ENCODE results near the gene HDDC3.
"Not testable (repeated sequence)": the region's sequence is repeated elsewhere in the genome, so short reads cannot be mapped to it uniquely, and the experiment has no call there.

HDDC3 gene

DNA sequence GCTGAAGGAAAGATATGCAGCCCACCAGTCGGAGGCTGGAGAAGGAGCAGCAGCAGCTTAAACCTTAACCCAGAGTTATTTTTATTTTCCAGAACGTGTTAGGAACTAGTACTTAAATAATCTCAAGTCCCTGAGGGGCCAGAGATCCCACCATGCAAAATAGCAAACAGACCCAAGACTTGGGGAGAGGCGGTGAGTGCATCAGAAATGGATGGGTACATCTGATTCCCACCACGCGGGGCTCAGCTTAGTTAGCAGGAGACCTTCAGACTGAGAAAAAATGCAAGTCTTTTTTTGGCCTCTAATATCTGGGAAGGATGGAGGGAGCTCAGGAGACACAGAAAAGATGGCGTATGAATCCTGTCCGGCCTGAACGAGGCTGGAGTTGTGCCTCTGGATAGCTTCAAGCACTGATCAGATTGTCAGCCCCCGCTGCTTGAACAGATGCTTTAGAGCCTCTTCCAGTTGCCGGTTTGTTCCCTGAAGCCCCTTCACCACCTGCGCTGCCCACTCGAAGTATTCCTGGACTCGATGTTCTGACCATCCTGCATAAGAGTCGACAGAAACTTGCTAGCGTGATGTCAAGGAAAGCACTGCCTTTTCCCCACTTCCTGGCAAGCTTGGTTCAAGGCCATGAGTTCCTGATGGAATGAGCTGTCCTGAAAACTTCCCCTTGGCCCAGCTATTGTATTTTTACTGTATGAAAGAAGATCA lies 1.3 kb downstream of the HDDC3 start:
- DNase-seq (ENCODE audit: low read depth), result no peak

DNA sequence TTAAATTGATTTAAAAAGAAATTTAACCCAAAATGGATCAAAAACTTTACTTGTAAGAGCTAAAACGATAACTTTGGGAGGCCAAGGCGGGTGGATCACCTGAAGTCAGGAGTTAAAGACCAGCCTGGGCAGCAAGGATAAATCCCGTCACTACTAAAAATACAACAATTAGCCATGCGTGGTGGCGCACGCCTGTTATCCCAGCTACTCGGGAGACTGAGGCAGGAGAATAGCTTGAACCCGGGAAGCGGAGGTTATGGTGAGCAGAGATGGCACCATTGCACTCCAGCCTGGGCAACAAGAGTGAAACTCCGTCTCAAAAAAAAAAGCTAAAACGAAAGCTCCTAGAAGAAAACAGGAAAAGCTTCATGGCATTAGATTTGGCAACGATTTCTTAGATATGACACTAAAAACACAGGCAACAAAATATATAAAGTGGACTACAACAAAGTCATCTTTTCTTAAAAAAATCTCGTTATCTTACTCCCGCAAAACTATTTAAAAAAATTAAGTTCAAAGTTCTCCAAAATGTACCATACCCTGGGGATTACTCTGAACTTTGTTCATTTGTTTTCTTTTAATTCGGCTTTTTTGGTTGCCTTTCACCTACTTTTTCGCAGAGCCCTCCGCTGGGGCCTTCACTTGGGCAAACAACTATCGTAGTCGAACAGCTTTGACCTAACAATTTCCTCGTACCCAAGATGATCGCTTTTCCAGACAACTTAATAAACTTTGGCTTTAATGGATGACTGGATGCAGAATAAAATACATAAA lies 2.9 kb downstream of the HDDC3 start:
- no peak for DNase-seq (ENCODE audit: low read depth)

DNA sequence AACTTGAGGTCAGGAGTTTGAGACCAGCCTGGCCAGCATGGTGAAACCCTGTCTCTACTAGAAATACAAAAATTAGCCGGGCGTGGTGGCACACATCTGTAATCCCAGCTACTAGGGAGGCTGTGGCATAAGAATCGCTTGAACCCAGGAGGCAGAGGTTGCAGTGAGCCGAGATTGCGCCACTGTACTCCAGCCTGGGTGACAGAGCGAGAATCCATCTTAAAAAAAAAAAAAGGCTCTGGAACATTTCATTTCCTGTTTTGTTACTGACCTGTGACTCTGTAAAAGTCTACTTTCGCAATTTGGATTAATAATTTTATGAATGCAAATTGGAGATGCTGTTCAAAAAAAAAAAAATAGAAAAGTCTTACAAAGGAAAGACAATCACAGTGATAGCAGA lies 4.2 kb downstream of the HDDC3 start:
- DNase-seq (ENCODE audit: low read depth), result not testable (repeated sequence)

- DNase-seq (ENCODE audit: low read depth), result not testable (repeated sequence)
These were observed 5.6 kb downstream of the HDDC3 start for GRCh38 chr15:90926766-90927165.

- DNase-seq (ENCODE audit: low read depth), result no peak
These were observed 8.0 kb downstream of the HDDC3 start for GRCh38 chr15:90924375-90924774.

GRCh38 chr15:90922712-90923322 lies 9.5 kb downstream of the HDDC3 start:
- not testable (repeated sequence) for DNase-seq (ENCODE audit: low read depth)

GRCh38 chr15:90921887-90922286 lies 10.5 kb downstream of the HDDC3 start:
- DNase-seq (ENCODE audit: low read depth), result no peak

GRCh38 chr15:90918835-90919234 lies 13.5 kb downstream of the HDDC3 start:
- DNase-seq (ENCODE audit: low read depth), result no peak

- DNase-seq (ENCODE audit: low read depth), result no peak
These were observed 14.1 kb downstream of the HDDC3 start for GRCh38 chr15:90918034-90918788.

- DNase-seq (ENCODE audit: low read depth), result no peak
These were observed 14.8 kb downstream of the HDDC3 start for GRCh38 chr15:90917569-90917968.

- DNase-seq (ENCODE audit: low read depth), result no peak
These were observed 15.9 kb downstream of the HDDC3 start for GRCh38 chr15:90916461-90916860.

DNA sequence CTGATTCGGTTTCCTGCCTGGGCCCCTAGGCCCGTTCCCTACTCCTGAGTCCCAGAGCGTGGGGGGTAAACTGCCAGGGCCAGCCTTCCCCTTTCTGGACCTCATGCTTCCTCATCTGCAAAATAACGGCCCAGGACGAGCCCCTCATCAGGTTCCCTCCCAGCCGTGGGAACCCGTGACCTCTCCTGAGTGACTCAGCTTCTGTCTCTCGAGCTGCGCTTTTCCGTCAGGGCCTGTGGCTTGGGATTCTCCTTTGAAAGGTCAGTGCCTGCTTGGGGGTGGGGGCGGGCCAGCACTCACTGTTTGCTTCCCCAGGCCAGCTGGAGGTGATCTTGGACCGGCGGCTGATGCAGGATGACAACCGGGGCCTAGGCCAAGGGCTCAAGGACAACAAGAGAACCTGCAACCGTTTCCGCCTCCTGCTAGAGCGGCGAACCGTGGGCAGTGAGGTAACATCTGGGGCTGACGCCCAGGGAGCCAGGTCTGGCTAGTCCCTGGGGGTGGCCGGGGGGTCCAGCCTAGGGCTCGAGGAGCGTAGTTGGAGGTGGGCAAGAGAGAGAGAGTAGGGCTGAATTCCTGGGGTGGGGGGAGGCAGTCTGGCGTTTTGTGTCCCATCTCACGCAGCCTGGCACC lies 16.4 kb downstream of the HDDC3 start:
- DNase-seq (ENCODE audit: low read depth), result no peak

DNA sequence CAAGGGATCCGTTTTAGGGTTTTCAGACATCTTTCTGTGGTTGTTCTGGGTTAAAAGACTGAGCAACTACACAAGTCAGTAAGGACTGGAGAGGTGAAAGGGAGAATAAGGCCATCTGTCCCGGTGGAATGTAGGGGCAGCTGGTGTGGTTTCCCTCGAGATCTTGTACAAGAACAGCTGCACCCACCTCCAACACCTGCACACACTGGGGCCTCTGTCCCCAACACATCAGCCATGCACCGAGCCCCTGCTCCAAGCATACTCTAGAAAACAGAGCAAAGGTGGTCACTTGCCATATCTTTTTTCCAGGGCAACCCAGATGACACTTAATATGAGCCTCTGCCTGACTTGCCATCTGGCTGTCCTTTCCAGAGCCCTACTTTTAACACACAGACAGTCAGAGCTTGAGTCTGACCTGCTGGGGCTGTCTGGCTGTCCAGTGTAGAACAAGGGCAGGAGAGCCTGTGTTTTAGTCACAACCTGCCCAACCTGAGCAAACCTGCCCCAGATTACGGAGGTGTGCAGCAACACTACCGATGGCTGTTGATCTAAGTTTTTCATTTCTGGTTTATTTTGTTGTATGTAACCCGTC lies 17.0 kb downstream of the HDDC3 start:
- no peak for DNase-seq (ENCODE audit: low read depth)

GRCh38 chr15:90914305-90915080 lies 17.9 kb downstream of the HDDC3 start:
- DNase-seq (ENCODE audit: low read depth), result no peak

DNA sequence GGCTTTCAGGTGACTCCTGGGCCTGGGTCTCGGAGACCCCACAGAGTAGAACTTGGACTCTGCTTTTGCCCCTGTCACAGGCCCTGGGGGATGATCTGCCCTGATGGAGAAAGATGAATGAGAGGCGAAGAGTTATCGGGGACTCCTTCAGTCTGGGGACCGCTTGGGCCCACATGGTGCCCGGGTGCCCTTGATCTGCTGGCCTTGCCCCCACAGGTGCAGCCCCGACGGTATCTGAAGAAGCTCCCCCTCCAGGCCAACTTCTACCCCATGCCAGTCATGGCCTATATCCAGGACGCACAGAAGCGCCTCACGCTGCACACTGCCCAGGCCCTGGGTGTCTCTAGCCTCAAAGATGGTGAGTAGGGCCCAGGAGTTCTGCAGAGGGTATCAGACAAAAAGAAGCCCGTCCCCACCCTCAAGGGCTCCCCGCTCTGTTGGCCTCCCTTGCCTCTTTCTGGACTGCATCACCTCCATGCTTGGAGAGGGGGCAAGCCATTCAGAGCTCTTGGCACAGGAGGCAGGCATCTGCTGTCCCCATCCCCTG lies 18.9 kb downstream of the HDDC3 start:
- no peak for DNase-seq (ENCODE audit: low read depth)

DNA sequence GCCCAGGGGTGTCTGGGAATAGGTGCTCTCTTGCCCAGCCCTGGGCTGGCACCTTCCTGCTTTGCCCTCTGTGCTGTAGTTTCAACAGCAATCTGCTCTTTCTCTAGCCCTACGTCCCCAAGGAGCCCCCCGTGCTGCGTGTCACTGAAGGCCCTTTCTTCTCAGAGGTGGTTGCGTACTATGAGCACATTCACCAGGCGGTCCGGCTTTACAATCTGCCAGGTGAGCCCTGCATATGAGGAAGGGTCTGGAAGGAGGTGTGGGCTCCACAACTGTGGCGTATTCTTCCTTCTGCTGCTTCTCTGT lies 19.6 kb downstream of the HDDC3 start:
- no peak for DNase-seq (ENCODE audit: low read depth)

GRCh38 chr15:90911906-90912769 lies 20.2 kb downstream of the HDDC3 start:
- no peak for DNase-seq (ENCODE audit: low read depth)

- DNase-seq (ENCODE audit: low read depth), result no peak
These were observed 21.1 kb downstream of the HDDC3 start for GRCh38 chr15:90911302-90911623.

GRCh38 chr15:90910441-90911301 lies 21.7 kb downstream of the HDDC3 start:
- no peak for DNase-seq (ENCODE audit: low read depth)
